Keratinocyte (primary cell): ENCODE measurements around the gene GNMT. TPM values are rescaled to one million over a fixed set of nuclear protein-coding genes. Genes with fewer than 3 reads are reported as not detected.

Source experiments
- DNase-seq: peaks from one replicate; pipeline ENCODE4 v3.0.0-alpha.2; 2011; ENCODE audit warnings: low read depth, missing footprints, low spot score
- FAIRE-seq: peaks from 2 replicates; lab custom pipeline; 2011; peaks lifted over from hg19 to GRCh38; lab: Jason Lieb, UNC
- H2AFZ ChIP-seq: 2 replicates; pipeline ENCODE4 v1.6.0; 2012; ENCODE audit warnings: low read length, control low read depth, inconsistent platforms; ENCODE audit not compliant: control insufficient read depth
- H3K27ac ChIP-seq: 2 replicates; pipeline ENCODE4 v1.5.1; 2011; ENCODE audit warnings: low read length; ENCODE audit not compliant: control insufficient read depth, insufficient read depth
- H3K27me3 ChIP-seq: 3 replicates; pipeline ENCODE4 v1.6.0; 2011; ENCODE audit warnings: low read length; ENCODE audit not compliant: control insufficient read depth, insufficient read depth; ENCODE audit errors: extremely low read depth
- H3K36me3 ChIP-seq, 2 experiments: 2 replicates in 1 of 2; 3 replicates in 1 of 2; pipeline ENCODE4 v1.5.1; 2011; ENCODE audit warnings: low read length in 2 of 2, mild to moderate bottlenecking in 1 of 2; ENCODE audit not compliant: control insufficient read depth in 2 of 2, insufficient read depth in 2 of 2; ENCODE audit errors: extremely low read depth in 1 of 2
- H3K4me1 ChIP-seq: 3 replicates; pipeline ENCODE4 v1.5.1; 2011; ENCODE audit warnings: low read length; ENCODE audit not compliant: control insufficient read depth, insufficient read depth; ENCODE audit errors: extremely low read depth
- H3K4me2 ChIP-seq: 3 replicates; pipeline ENCODE4 v1.6.0; 2011; ENCODE audit warnings: low read depth, low read length; ENCODE audit not compliant: control insufficient read depth, insufficient read depth; ENCODE audit errors: extremely low read depth
- H3K4me3 ChIP-seq, 3 experiments: fragments of 200-600 bp in 1 of 3; sonication (generic) in 1 of 3; 2 replicates in 2 of 3; 3 replicates in 1 of 3; pipeline ENCODE4 v1.5.1; 2011 to 2016; ENCODE audit warnings: low read length in 3 of 3, mild to moderate bottlenecking in 3 of 3, control low read depth in 2 of 3, inconsistent platforms in 1 of 3, low read depth in 1 of 3, mixed read lengths in 1 of 3, mixed run types in 1 of 3, moderate library complexity in 1 of 3; ENCODE audit not compliant: control insufficient read depth in 2 of 3, insufficient read depth in 2 of 3; ENCODE audit errors: extremely low read depth in 1 of 3
- H3K79me2 ChIP-seq: 2 replicates; pipeline ENCODE4 v1.6.0; 2012; ENCODE audit warnings: low read length; ENCODE audit not compliant: control insufficient read depth, insufficient read depth
- H3K9ac ChIP-seq: 3 replicates; pipeline ENCODE4 v1.6.0; 2011; ENCODE audit warnings: low read length; ENCODE audit not compliant: control insufficient read depth, insufficient read depth; ENCODE audit errors: extremely low read depth
- H3K9me1 ChIP-seq: 3 replicates; pipeline ENCODE4 v1.6.0; 2011; ENCODE audit warnings: low read length; ENCODE audit not compliant: control insufficient read depth, insufficient read depth; ENCODE audit errors: extremely low read depth
- H3K9me3 ChIP-seq: 2 replicates; pipeline ENCODE4 v1.5.1; 2012; ENCODE audit warnings: low read depth, low read length; ENCODE audit not compliant: control insufficient read depth
- H4K20me1 ChIP-seq: 3 replicates; pipeline ENCODE4 v1.6.0; 2011; ENCODE audit warnings: low read length; ENCODE audit not compliant: control insufficient read depth, insufficient read depth; ENCODE audit errors: extremely low read depth
- CTCF ChIP-seq, 3 experiments: IDR thresholded peaks in 1 of 3; conservative IDR thresholded peaks in 1 of 3; optimal IDR thresholded peaks in 1 of 3; 2 replicates in 2 of 3; 3 replicates in 1 of 3; pipeline versions ENCODE3 to v1.5.1; 2011; ENCODE audit warnings: low read length in 3 of 3, mild to moderate bottlenecking in 3 of 3, moderate library complexity in 2 of 3, control low read depth in 1 of 3, inconsistent platforms in 1 of 3; ENCODE audit not compliant: insufficient read depth in 2 of 3; ENCODE audit errors: extremely low read depth in 1 of 3
- EZH2 ChIP-seq: IDR thresholded peaks from one replicate; pipeline ENCODE4 v1.6.1; 2012; ENCODE audit warnings: inconsistent platforms, mild to moderate bottlenecking, low read length, moderate library complexity
- dilution Hi-C: fragments of 300-500 bp; cut with MboI; formaldehyde crosslinking; loops from one replicate; pipeline ENCODE4 v1.7.0; 2020; ENCODE audit warnings: low sequenced_read_pairs; ENCODE audit not compliant: extremely low pct_ligation_motif_present
- polyA plus RNA-seq, 5 experiments: library from polyadenylated mRNA; depleted of rRNA in 3 of 5; stranded (reverse) in 3 of 5; stranded (forward) in 1 of 5; unstranded in 1 of 5; fragments of >200 nt; gene quantifications; 1 replicate in 1 of 5; 2 replicates in 3 of 5; 3 replicates in 1 of 5; pipeline versions ENCODE4 v1.2.1 to v1.2.3, GENCODE V29; 2011 to 2012; ENCODE audit warnings: missing spikeins in 2 of 5, low read depth in 1 of 5, low replicate concordance in 1 of 5

Gene GNMT
- polyA plus RNA-seq, 1 donor (not counting 4 experiments of a cell fraction or from before 2014, with no cell fraction given), result 0.08 TPM

- Histone ChIP-seq H3K4me2 (no peak overlapping the region), H3K4me1 (peaks cover 17% of the 10 kb centered on the region), H3K27ac (no peak overlapping the region), H3K9ac (no peak overlapping the region), H4K20me1 (no peaks in the 10 kb centered on the region), H3K9me3 (no peaks in the 10 kb centered on the region), H3K36me3 (peaks cover 7 to 17% of the 10 kb centered on the region in 2 experiments), H3K27me3 (no peaks in the 10 kb centered on the region), H3K4me3 (no peak overlapping the region), H2AFZ (no peak overlapping the region), H3K79me2 (peaks cover 32% of the 10 kb centered on the region), H3K9me1 (no peaks in the 10 kb centered on the region)
- DNase-seq (no peak), FAIRE-seq (no peak)
- dilution Hi-C loops, result no loop called here
- TF ChIP-seq CTCF (optimal IDR thresholded peaks at IDR 0.05 in 1 of 3, IDR thresholded peaks at IDR 0.05 in 1 of 3, conservative IDR thresholded peaks at IDR 0.05 in 1 of 3; ENCODE audit: extremely low read depth in 1 of 3, insufficient read depth in 2 of 3, low read length in 3 of 3), result no peak
- no peak for TF ChIP-seq EZH2
Observed at GRCh38 chr6:42932412-42932811, 28.1 kb upstream of the GNMT start.

GRCh38 chr6:42933205-42933604, 27.3 kb upstream of the GNMT start:
- dilution Hi-C loops, result no loop called here
- H3K9me3 ChIP-seq, result no peaks in the 10 kb centered on the region
- no peak for DNase-seq
- H3K4me2 ChIP-seq, result no peak overlapping the region
- no peak overlapping the region for H3K27ac ChIP-seq
- peaks cover 12 to 23% of the 10 kb centered on the region in 2 experiments for H3K36me3 ChIP-seq
- no peak for FAIRE-seq
- H3K9me1 ChIP-seq, result no peaks in the 10 kb centered on the region
- no peaks in the 10 kb centered on the region for H4K20me1 ChIP-seq
- no peak overlapping the region for H3K9ac ChIP-seq
- peaks cover 17% of the 10 kb centered on the region for H3K4me1 ChIP-seq
- H2AFZ ChIP-seq, result no peak overlapping the region
- H3K4me3 ChIP-seq, result no peak overlapping the region
- H3K27me3 ChIP-seq, result no peaks in the 10 kb centered on the region
- peaks cover 32% of the 10 kb centered on the region for H3K79me2 ChIP-seq
- TF ChIP-seq EZH2, result no peak
- TF ChIP-seq CTCF (optimal IDR thresholded peaks at IDR 0.05 in 1 of 3, IDR thresholded peaks at IDR 0.05 in 1 of 3, conservative IDR thresholded peaks at IDR 0.05 in 1 of 3; ENCODE audit: extremely low read depth in 1 of 3, insufficient read depth in 2 of 3, low read length in 3 of 3), result no peak
